ENCODE results near the gene RAPGEF2. TPM values are rescaled to one million over a fixed set of nuclear protein-coding genes. Genes with fewer than 3 reads are reported as not detected.

RAPGEF2 gene
- total RNA-seq, 1 experiment from 2014 or later = 21.2 TPM

DNA sequence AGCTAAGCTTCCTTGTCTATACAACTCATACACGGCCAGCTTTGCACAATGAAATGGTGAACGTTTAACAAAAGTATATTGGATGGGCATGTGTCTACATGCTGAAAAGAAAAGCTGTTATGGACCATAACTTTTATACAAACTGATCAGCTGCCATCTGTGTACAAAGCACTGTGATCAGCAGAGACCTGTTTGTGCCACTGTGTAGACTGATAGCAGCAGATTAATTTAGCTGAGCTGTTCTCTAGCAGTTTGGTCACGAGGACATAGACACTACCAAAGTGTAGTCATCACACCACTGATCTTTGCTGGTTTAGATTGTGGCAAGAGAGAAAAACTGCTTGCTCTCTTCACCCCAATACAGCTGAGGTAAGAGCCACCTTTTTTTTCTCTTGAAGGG is 124.5 kb downstream of the RAPGEF2 start:
- H3K9me3 ChIP-seq (ENCODE audit: low read length) = no peaks in the 10 kb centered on the region
- H3K9ac ChIP-seq (ENCODE audit: low read length) = no peak overlapping the region
- CTCF ChIA-PET = no interaction called here
- no peaks in the 10 kb centered on the region for H3K27me3 ChIP-seq (ENCODE audit: low read length)
- TF ChIP-seq, protein P1, sequence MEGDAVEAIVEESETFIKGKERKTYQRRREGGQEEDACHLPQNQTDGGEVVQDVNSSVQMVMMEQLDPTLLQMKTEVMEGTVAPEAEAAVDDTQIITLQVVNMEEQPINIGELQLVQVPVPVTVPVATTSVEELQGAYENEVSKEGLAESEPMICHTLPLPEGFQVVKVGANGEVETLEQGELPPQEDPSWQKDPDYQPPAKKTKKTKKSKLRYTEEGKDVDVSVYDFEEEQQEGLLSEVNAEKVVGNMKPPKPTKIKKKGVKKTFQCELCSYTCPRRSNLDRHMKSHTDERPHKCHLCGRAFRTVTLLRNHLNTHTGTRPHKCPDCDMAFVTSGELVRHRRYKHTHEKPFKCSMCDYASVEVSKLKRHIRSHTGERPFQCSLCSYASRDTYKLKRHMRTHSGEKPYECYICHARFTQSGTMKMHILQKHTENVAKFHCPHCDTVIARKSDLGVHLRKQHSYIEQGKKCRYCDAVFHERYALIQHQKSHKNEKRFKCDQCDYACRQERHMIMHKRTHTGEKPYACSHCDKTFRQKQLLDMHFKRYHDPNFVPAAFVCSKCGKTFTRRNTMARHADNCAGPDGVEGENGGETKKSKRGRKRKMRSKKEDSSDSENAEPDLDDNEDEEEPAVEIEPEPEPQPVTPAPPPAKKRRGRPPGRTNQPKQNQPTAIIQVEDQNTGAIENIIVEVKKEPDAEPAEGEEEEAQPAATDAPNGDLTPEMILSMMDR (conservative IDR thresholded peaks at IDR 0.05; ENCODE audit: low read depth, low read length) = no peak
- no peak for TF ChIP-seq EZH2phosphoT487 (IDR thresholded peaks at IDR 0.05; ENCODE audit: borderline replicate concordance, low read length)
- no peak for TF ChIP-seq EZH2 (IDR thresholded peaks at IDR 0.05; ENCODE audit: low read length, unreplicated experiment)
- no peak overlapping the region for H3K4me2 ChIP-seq (ENCODE audit: low read length)
- no peak overlapping the region for H2AFZ ChIP-seq (ENCODE audit: low read length)
- POLR2A ChIA-PET (ENCODE audit: unreplicated experiment) = no interaction called here
- H3K27ac ChIP-seq (ENCODE audit: low read length) = no peak overlapping the region
- no peaks in the 10 kb centered on the region for H3K79me2 ChIP-seq (ENCODE audit: low read length)
- no peaks in the 10 kb centered on the region for H3F3A ChIP-seq (ENCODE audit: low read length, unreplicated experiment)
- no peaks in the 10 kb centered on the region for H3K4me1 ChIP-seq (ENCODE audit: insufficient read depth, low read length)
- intact Hi-C loops (cut with micrococcal nuclease) = no loop called here
- H3K4me3 ChIP-seq (ENCODE audit: low read length) = no peak overlapping the region
- ATAC-seq = no peak
- no peaks in the 10 kb centered on the region for H3K9me2 ChIP-seq (replicated peaks; ENCODE audit: low read length)
- DNase-seq = no peak
- H3K36me3 ChIP-seq (ENCODE audit: low read depth, low read length) = no peaks in the 10 kb centered on the region
- BruUV-seq (replicated peaks) = no TSS peak
- no peaks in the 10 kb centered on the region for H4K20me1 ChIP-seq (ENCODE audit: low read length)

DNA sequence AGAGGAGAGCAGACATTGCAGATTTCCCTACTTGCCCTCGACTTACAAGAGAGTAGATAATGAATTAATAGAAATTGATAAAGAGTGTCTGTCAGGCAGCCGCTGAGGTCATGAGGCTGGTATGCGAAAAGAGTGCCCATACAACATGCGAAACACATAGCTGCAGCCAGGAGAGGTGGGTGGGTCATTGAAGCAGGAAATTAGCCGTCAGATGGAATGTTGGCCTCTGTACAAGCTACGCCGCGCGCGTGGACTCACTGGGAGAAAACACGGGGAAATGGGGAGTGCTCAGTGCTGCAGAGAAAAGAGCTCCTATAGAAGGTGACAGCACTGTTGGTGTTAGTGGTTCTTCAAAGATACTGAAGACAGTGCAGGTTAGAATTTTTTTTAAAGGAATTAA is 125.1 kb downstream of the RAPGEF2 start:
- Histone ChIP-seq H3K9me2 (replicated peaks; ENCODE audit: low read length) (no peaks in the 10 kb centered on the region), H3F3A (ENCODE audit: low read length, unreplicated experiment) (no peaks in the 10 kb centered on the region), H4K20me1 (ENCODE audit: low read length) (no peaks in the 10 kb centered on the region), H3K4me1 (ENCODE audit: insufficient read depth, low read length) (no peaks in the 10 kb centered on the region), H3K4me3 (ENCODE audit: low read length) (no peak overlapping the region), H3K9ac (ENCODE audit: low read length) (no peak overlapping the region), H3K27me3 (ENCODE audit: low read length) (no peaks in the 10 kb centered on the region), H3K9me3 (ENCODE audit: low read length) (no peaks in the 10 kb centered on the region), H3K27ac (ENCODE audit: low read length) (no peak overlapping the region), H3K36me3 (ENCODE audit: low read depth, low read length) (no peaks in the 10 kb centered on the region), H2AFZ (ENCODE audit: low read length) (no peak overlapping the region), H3K4me2 (ENCODE audit: low read length) (no peak overlapping the region), H3K79me2 (ENCODE audit: low read length) (no peaks in the 10 kb centered on the region)
- CTCF ChIA-PET = no interaction called here
- ATAC-seq (no peak), DNase-seq (no peak)
- POLR2A ChIA-PET (ENCODE audit: unreplicated experiment) = no interaction called here
- intact Hi-C loops (cut with micrococcal nuclease) = no loop called here
- no peak for TF ChIP-seq EZH2phosphoT487 (IDR thresholded peaks at IDR 0.05; ENCODE audit: borderline replicate concordance, low read length)
- TF ChIP-seq, protein P1 (conservative IDR thresholded peaks at IDR 0.05; ENCODE audit: low read depth, low read length) = no peak
- no peak for TF ChIP-seq EZH2 (IDR thresholded peaks at IDR 0.05; ENCODE audit: low read length, unreplicated experiment)
- no TSS peak for BruUV-seq (replicated peaks)

DNA sequence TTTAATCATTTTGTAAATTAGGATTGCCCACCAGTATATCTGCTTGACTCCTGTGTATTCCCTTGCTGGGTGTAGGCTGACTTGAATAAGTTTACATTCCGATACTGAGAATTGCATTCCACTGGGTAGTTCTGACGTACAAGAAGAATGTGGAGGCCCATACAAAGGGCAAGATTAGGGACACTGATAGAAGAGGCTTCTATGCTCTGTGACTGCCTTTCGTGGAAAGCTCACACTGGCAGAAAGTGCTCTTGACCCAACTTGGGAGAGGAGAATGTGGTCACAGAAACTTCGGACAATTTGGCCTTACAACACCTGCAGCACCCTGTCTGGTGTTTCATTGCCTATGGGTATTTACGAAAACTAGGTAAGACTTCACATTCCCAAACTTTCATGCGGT is 126.3 kb downstream of the RAPGEF2 start:
- ChIA-PET CTCF (no interaction called here), POLR2A (ENCODE audit: unreplicated experiment) (no interaction called here)
- Histone ChIP-seq H3F3A (ENCODE audit: low read length, unreplicated experiment) (no peaks in the 10 kb centered on the region), H3K27ac (ENCODE audit: low read length) (no peak overlapping the region), H2AFZ (ENCODE audit: low read length) (no peak overlapping the region), H3K9me2 (replicated peaks; ENCODE audit: low read length) (no peaks in the 10 kb centered on the region), H3K4me1 (ENCODE audit: insufficient read depth, low read length) (no peaks in the 10 kb centered on the region), H3K79me2 (ENCODE audit: low read length) (no peaks in the 10 kb centered on the region), H3K4me3 (ENCODE audit: low read length) (no peak overlapping the region), H3K9me3 (ENCODE audit: low read length) (no peaks in the 10 kb centered on the region), H3K27me3 (ENCODE audit: low read length) (no peaks in the 10 kb centered on the region), H4K20me1 (ENCODE audit: low read length) (no peaks in the 10 kb centered on the region), H3K9ac (ENCODE audit: low read length) (no peak overlapping the region), H3K36me3 (ENCODE audit: low read depth, low read length) (no peaks in the 10 kb centered on the region), H3K4me2 (ENCODE audit: low read length) (no peak overlapping the region)
- ATAC-seq = no peak
- BruUV-seq (replicated peaks) = no TSS peak
- intact Hi-C loops (cut with micrococcal nuclease) = no loop called here
- DNase-seq = no peak
- TF ChIP-seq EZH2 (IDR thresholded peaks at IDR 0.05; ENCODE audit: low read length, unreplicated experiment) = no peak
- no peak for TF ChIP-seq EZH2phosphoT487 (IDR thresholded peaks at IDR 0.05; ENCODE audit: borderline replicate concordance, low read length)
